ENCODE results near the gene ZMYM4.

- TF ChIP-seq YY1 (IDR thresholded peaks at IDR 0.05; ENCODE audit: insufficient read depth, insufficient read length) (no peak), ZNF274 (IDR thresholded peaks at IDR 0.05; ENCODE audit: low read depth, low read length) (no peak)
Measured at GRCh38 chr1:35377555-35377954, 109.0 kb downstream of the ZMYM4 start.
